Endothelial cell of umbilical vein (primary cell): ENCODE measurements around the gene LRRC8D. TPM values are rescaled to one million over a fixed set of nuclear protein-coding genes. Genes with fewer than 3 reads are reported as not detected.

ENCODE experiments used
- BruUV-seq: library from RNA; stranded (reverse); fragments of 400-500 nt; replicated peaks from 2 replicates; lab custom pipeline; 2021; lab: Mats Ljungman, UMichigan
- CTCF ChIA-PET: fragments of 300-600, 350-600 bp; sonication (Branson Sonifier 250); formaldehyde crosslinking; loops from one replicate; lab custom pipeline; 2021; ENCODE audit warnings: antibody characterized with exemption, inconsistent platforms; lab: Charles Lee
- POLR2A ChIA-PET: fragments of 300-600, 350-600 bp; sonication (Branson Sonifier 250); formaldehyde crosslinking; loops from one replicate; lab custom pipeline; 2021; ENCODE audit warnings: antibody characterized with exemption, inconsistent platforms; lab: Charles Lee
- DNase-seq: peaks from one replicate; pipeline ENCODE4 v3.0.0-alpha.2; 2011; ENCODE audit warnings: low read depth, low spot score
- FAIRE-seq: peaks from 2 replicates; lab custom pipeline; 2011; peaks lifted over from hg19 to GRCh38; lab: Jason Lieb, UNC
- H2AFZ ChIP-seq: 2 replicates; pipeline ENCODE4 v1.6.0; 2012; ENCODE audit warnings: low read depth, low read length, control low read depth, inconsistent platforms
- H3K27ac ChIP-seq: 2 replicates; pipeline ENCODE4 v1.5.1; 2011; ENCODE audit warnings: low read depth, mild to moderate bottlenecking, control low read depth, low read length, moderate library complexity; ENCODE audit not compliant: insufficient read depth
- H3K27me3 ChIP-seq, 2 experiments: 2 replicates each; pipeline versions ENCODE4 v1.6.0 to v1.6.1; 2011; ENCODE audit warnings: low read length in 2 of 2, mixed read lengths in 1 of 2; ENCODE audit not compliant: control insufficient read depth in 2 of 2, insufficient read depth in 2 of 2
- H3K36me3 ChIP-seq, 2 experiments: 2 replicates in 1 of 2; 3 replicates in 1 of 2; pipeline ENCODE4 v1.5.1; 2011; ENCODE audit warnings: low read length in 2 of 2, mild to moderate bottlenecking in 1 of 2, moderate library complexity in 1 of 2; ENCODE audit not compliant: control insufficient read depth in 2 of 2, insufficient read depth in 2 of 2; ENCODE audit errors: extremely low read depth in 1 of 2
- H3K4me1 ChIP-seq: 3 replicates; pipeline ENCODE4 v1.5.1; 2011; ENCODE audit warnings: mild to moderate bottlenecking, low read length; ENCODE audit not compliant: control insufficient read depth, insufficient read depth; ENCODE audit errors: extremely low read depth
- H3K4me2 ChIP-seq: 2 replicates; pipeline ENCODE4 v1.6.1; 2011; ENCODE audit warnings: low read length, control low read depth, mixed read lengths; ENCODE audit not compliant: insufficient read depth
- H3K4me3 ChIP-seq, 3 experiments: fragments of 200-600 bp in 1 of 3; sonication (generic), shearing (Covaris generic) in 1 of 3; replicated peaks in 1 of 3; 2 replicates each; pipeline ENCODE4 v1.5.1; 2011 to 2016; ENCODE audit warnings: control low read depth in 3 of 3, low read length in 3 of 3, mild to moderate bottlenecking in 2 of 3, inconsistent platforms in 1 of 3, low read depth in 1 of 3, moderate library complexity in 1 of 3; ENCODE audit not compliant: insufficient read depth in 1 of 3
- H3K79me2 ChIP-seq: 2 replicates; pipeline ENCODE4 v1.6.0; 2012; ENCODE audit warnings: low read length, inconsistent platforms; ENCODE audit not compliant: control insufficient read depth, insufficient read depth
- H3K9ac ChIP-seq: replicated peaks from 2 replicates; pipeline ENCODE3; 2011; ENCODE audit warnings: low read length, control low read depth; ENCODE audit not compliant: insufficient read depth; ENCODE audit errors: extremely low read depth
- H3K9me1 ChIP-seq: replicated peaks from 3 replicates; pipeline ENCODE4 v1.6.0; 2011; ENCODE audit warnings: mild to moderate bottlenecking, low read length; ENCODE audit not compliant: control insufficient read depth, insufficient read depth; ENCODE audit errors: extremely low read depth
- H3K9me3 ChIP-seq: replicated peaks from 2 replicates; pipeline ENCODE4 v1.5.1; 2012; ENCODE audit warnings: low read length, inconsistent platforms; ENCODE audit not compliant: control insufficient read depth, insufficient read depth
- H4K20me1 ChIP-seq: replicated peaks from 2 replicates; pipeline ENCODE3; 2011; ENCODE audit warnings: mild to moderate bottlenecking, low read length; ENCODE audit not compliant: control insufficient read depth, insufficient read depth; ENCODE audit errors: extremely low read depth
- EZH2 ChIP-seq: IDR thresholded peaks from 2 replicates; pipeline ENCODE4 v1.6.1; 2012; ENCODE audit warnings: borderline replicate concordance, low read depth, mild to moderate bottlenecking, moderate library complexity, low read length, inconsistent platforms; ENCODE audit not compliant: severe bottlenecking
- FOS ChIP-seq: IDR thresholded peaks from 2 replicates; pipeline ENCODE4 v1.6.1; 2011; ENCODE audit warnings: mild to moderate bottlenecking, low read length, moderate library complexity, borderline replicate concordance; ENCODE audit not compliant: insufficient read depth
- GATA2 ChIP-seq: IDR thresholded peaks from 2 replicates; pipeline ENCODE4 v1.7.0; 2011; ENCODE audit warnings: low read depth, mild to moderate bottlenecking, moderate library complexity, mixed read lengths, low read length; ENCODE audit not compliant: insufficient read length, insufficient read depth
- JUN ChIP-seq: IDR thresholded peaks from 2 replicates; pipeline ENCODE4 v1.6.1; 2011; ENCODE audit warnings: borderline replicate concordance, low read depth; ENCODE audit not compliant: insufficient read length, insufficient read depth
- MYC ChIP-seq: IDR thresholded peaks from one replicate; pipeline ENCODE4 v1.6.1; 2011; ENCODE audit warnings: mild to moderate bottlenecking, low read depth, low read length
- POLR2A ChIP-seq: IDR thresholded peaks from 2 replicates; pipeline ENCODE4 v1.6.1; 2012; ENCODE audit warnings: low read depth, mild to moderate bottlenecking, control low read depth, low read length
- POLR2AphosphoS5 ChIP-seq: IDR thresholded peaks from 2 replicates; pipeline ENCODE4 v1.6.1; 2012; ENCODE audit warnings: low read depth, mild to moderate bottlenecking, control low read depth, low read length, moderate library complexity; ENCODE audit not compliant: insufficient read depth
- dilution Hi-C: fragments of 300-500 bp; cut with MboI; formaldehyde crosslinking; loops from one replicate; pipeline ENCODE4 v1.15.0; 2019; ENCODE audit warnings: low sequenced_read_pairs; ENCODE audit not compliant: extremely low pct_ligation_motif_present
- intact Hi-C: fragments of 100-400 bp; cut with micrococcal nuclease; formaldehyde crosslinking; loops from one replicate; pipeline ENCODE4 v1.10.0; 2022
- polyA plus RNA-seq, 4 experiments: library from polyadenylated mRNA; depleted of rRNA in 3 of 4; stranded (reverse) in 3 of 4; unstranded in 1 of 4; fragments of >200 nt; gene quantifications; 2 replicates each; pipeline versions ENCODE4 v1.2.1 to v1.2.3, GENCODE V29; 2011 to 2012; ENCODE audit warnings: missing spikeins in 1 of 4
- total RNA-seq: library from RNA; stranded (reverse); gene quantifications from 2 replicates; pipeline ENCODE4 v1.2.3, GENCODE V29; 2021
- TF ChIP-seq, protein P1 (sequence below), 2 donors: IDR thresholded peaks; 1 replicate in 1 of 2; 2 replicates in 1 of 2; pipeline ENCODE4 v1.5.1; 2011; ENCODE audit warnings: low read length in 2 of 2, mild to moderate bottlenecking in 2 of 2, moderate library complexity in 2 of 2, control low read depth in 1 of 2, inconsistent platforms in 1 of 2, low read depth in 1 of 2; ENCODE audit not compliant: insufficient read depth in 1 of 2; ENCODE audit errors: extremely low read depth in 1 of 2

The LRRC8D gene
- total and polyA plus RNA-seq, 2 donors (not counting 3 experiments of a cell fraction or from before 2014, with no cell fraction given): 31.9 to 37.7 TPM

DNA sequence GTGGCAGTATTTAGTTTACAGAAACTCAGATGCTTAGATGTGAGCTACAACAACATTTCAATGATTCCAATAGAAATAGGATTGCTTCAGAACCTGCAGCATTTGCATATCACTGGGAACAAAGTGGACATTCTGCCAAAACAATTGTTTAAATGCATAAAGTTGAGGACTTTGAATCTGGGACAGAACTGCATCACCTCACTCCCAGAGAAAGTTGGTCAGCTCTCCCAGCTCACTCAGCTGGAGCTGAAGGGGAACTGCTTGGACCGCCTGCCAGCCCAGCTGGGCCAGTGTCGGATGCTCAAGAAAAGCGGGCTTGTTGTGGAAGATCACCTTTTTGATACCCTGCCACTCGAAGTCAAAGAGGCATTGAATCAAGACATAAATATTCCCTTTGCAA, 114.4 kb downstream of the LRRC8D start:
- peaks cover 0 to 7% of the 10 kb centered on the region in 2 experiments for H3K36me3 ChIP-seq
- ChIA-PET POLR2A (no interaction called here), CTCF (interaction anchor here (0.9 kb wide), 1 partner anchor 9 kb away, joined by 3 read pairs; no protein-coding TSS in a partner anchor)
- no peaks in the 10 kb centered on the region for H3K79me2 ChIP-seq
- no peak overlapping the region for H3K27ac ChIP-seq
- intact Hi-C loops: no loop called here
- FAIRE-seq (no peak), DNase-seq (no peak)
- no peak overlapping the region for H3K4me3 ChIP-seq
- no peak overlapping the region for H3K4me2 ChIP-seq
- H3K9me3 ChIP-seq: no peaks in the 10 kb centered on the region
- H2AFZ ChIP-seq: no peak overlapping the region
- no peaks in the 10 kb centered on the region for H3K4me1 ChIP-seq
- no peaks in the 10 kb centered on the region for H4K20me1 ChIP-seq
- no peaks in the 10 kb centered on the region for H3K27me3 ChIP-seq
- no peak overlapping the region for H3K9ac ChIP-seq
- dilution Hi-C loops: no loop called here
- no peaks in the 10 kb centered on the region for H3K9me1 ChIP-seq
- no peak for TF ChIP-seq POLR2AphosphoS5
- no peak for TF ChIP-seq EZH2
- TF ChIP-seq, protein P1, sequence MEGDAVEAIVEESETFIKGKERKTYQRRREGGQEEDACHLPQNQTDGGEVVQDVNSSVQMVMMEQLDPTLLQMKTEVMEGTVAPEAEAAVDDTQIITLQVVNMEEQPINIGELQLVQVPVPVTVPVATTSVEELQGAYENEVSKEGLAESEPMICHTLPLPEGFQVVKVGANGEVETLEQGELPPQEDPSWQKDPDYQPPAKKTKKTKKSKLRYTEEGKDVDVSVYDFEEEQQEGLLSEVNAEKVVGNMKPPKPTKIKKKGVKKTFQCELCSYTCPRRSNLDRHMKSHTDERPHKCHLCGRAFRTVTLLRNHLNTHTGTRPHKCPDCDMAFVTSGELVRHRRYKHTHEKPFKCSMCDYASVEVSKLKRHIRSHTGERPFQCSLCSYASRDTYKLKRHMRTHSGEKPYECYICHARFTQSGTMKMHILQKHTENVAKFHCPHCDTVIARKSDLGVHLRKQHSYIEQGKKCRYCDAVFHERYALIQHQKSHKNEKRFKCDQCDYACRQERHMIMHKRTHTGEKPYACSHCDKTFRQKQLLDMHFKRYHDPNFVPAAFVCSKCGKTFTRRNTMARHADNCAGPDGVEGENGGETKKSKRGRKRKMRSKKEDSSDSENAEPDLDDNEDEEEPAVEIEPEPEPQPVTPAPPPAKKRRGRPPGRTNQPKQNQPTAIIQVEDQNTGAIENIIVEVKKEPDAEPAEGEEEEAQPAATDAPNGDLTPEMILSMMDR (IDR thresholded peaks at IDR 0.05; ENCODE audit: extremely low read depth in 1 of 2, insufficient read depth in 1 of 2, low read depth in 1 of 2, low read length in 2 of 2): no peak
- TF ChIP-seq POLR2A: no peak
- TF ChIP-seq MYC: no peak
- no peak for TF ChIP-seq GATA2
- no peak for TF ChIP-seq JUN
- no peak for TF ChIP-seq FOS
- no TSS peak for BruUV-seq
